HEK293 (cell line): ENCODE data around the gene LOXL4.

Experiments
- CTCF ChIA-PET: fragments of 350-600 bp; formaldehyde crosslinking; extraction: SDS; loops from one replicate; lab custom pipeline; 2021; ENCODE audit warnings: antibody characterized with exemption; lab: Yijun Ruan, JAX
- POLR2A ChIA-PET: fragments of 300-600 bp; formaldehyde crosslinking; extraction: SDS; loops from one replicate; lab custom pipeline; 2020; ENCODE audit warnings: antibody characterized with exemption, inconsistent platforms; lab: Yijun Ruan, JAX
- H3K27ac ChIP-seq: fragments of 200-500 bp; sonication (Bioruptor generic); 2 replicates; pipeline ENCODE4 v1.5.1; 2014; ENCODE audit warnings: low read depth, low read length, control low read depth, inconsistent platforms; ENCODE audit errors: extremely low read depth
- H3K36me3 ChIP-seq, 2 experiments: fragments of 200-500 bp in 1 of 2; sonication (Bioruptor generic) in 1 of 2; 1 replicate in 1 of 2; 2 replicates in 1 of 2; pipeline ENCODE4 v1.5.1; 2014 to 2017; ENCODE audit warnings: inconsistent platforms in 2 of 2, low read length in 2 of 2; ENCODE audit not compliant: control insufficient read depth in 2 of 2, insufficient read depth in 1 of 2
- H3K4me1 ChIP-seq: fragments of 200-500 bp; sonication (Bioruptor generic); 2 replicates; pipeline ENCODE4 v1.5.1; 2014; ENCODE audit warnings: mild to moderate bottlenecking, low read length, inconsistent platforms; ENCODE audit not compliant: control insufficient read depth, insufficient read depth
- H3K4me3 ChIP-seq: 2 replicates; pipeline ENCODE4 v1.5.1; 2011; ENCODE audit warnings: low read depth, mild to moderate bottlenecking, control low read depth, low read length, moderate library complexity
- H3K9me3 ChIP-seq: fragments of 200-500 bp; sonication (Bioruptor generic); 2 replicates; pipeline ENCODE4 v1.5.1; 2014; ENCODE audit warnings: low read depth, low read length, inconsistent platforms; ENCODE audit not compliant: control insufficient read depth, insufficient read depth
- HIC1 ChIP-seq: fragments of 450-650 bp; formaldehyde crosslinking; IDR thresholded peaks from 2 replicates; pipeline ENCODE4 v1.5.1; 2016; ENCODE audit warnings: missing biosample characterization, missing genetic modification characterization
- HOXC10 ChIP-seq: sonication (generic); formaldehyde crosslinking; IDR thresholded peaks from 2 replicates; pipeline ENCODE4 v1.8.1; 2023; ENCODE audit warnings: mild to moderate bottlenecking, missing genetic modification reagents
- KLF1 ChIP-seq: fragments of 450-650 bp; formaldehyde crosslinking; IDR thresholded peaks from 2 replicates; pipeline ENCODE4 v1.5.1; 2016; ENCODE audit warnings: missing biosample characterization, missing genetic modification characterization
- REST ChIP-seq: fragments of 450-650 bp; formaldehyde crosslinking; IDR thresholded peaks from 2 replicates; pipeline ENCODE4 v1.5.1; 2016; ENCODE audit warnings: missing biosample characterization, missing genetic modification characterization
- SP7 ChIP-seq: fragments of 450-650 bp; formaldehyde crosslinking; IDR thresholded peaks from 2 replicates; pipeline ENCODE4 v1.5.1; 2016; ENCODE audit warnings: missing biosample characterization, missing genetic modification characterization
- ZBTB48 ChIP-seq: fragments of 450-650 bp; formaldehyde crosslinking; IDR thresholded peaks from 2 replicates; pipeline ENCODE4 v1.5.1; 2016; ENCODE audit warnings: missing biosample characterization, missing genetic modification characterization
- ZFP37 ChIP-seq: fragments of 450-650 bp; formaldehyde crosslinking; IDR thresholded peaks from 2 replicates; pipeline ENCODE4 v1.5.1; 2016; ENCODE audit warnings: missing biosample characterization, missing genetic modification characterization
- ZNF121 ChIP-seq: fragments of 450-650 bp; formaldehyde crosslinking; IDR thresholded peaks from 2 replicates; pipeline ENCODE4 v1.5.1; 2016; ENCODE audit warnings: missing biosample characterization, missing genetic modification characterization
- ZNF132 ChIP-seq: fragments of 450-650 bp; formaldehyde crosslinking; IDR thresholded peaks from 2 replicates; pipeline ENCODE4 v1.5.1; 2017; ENCODE audit warnings: missing biosample characterization, missing genetic modification characterization, borderline replicate concordance
- ZNF18 ChIP-seq: fragments of 450-650 bp; formaldehyde crosslinking; IDR thresholded peaks from 2 replicates; pipeline ENCODE4 v1.5.1; 2016; ENCODE audit warnings: missing biosample characterization, missing genetic modification characterization
- ZNF433 ChIP-seq: fragments of 450-650 bp; formaldehyde crosslinking; IDR thresholded peaks from 2 replicates; pipeline ENCODE4 v1.5.1; 2016; ENCODE audit warnings: missing biosample characterization, missing genetic modification characterization, low read depth
- ZNF692 ChIP-seq: fragments of 450-650 bp; formaldehyde crosslinking; IDR thresholded peaks from 2 replicates; pipeline ENCODE4 v1.5.1; 2016; ENCODE audit warnings: missing biosample characterization, missing genetic modification characterization
- ZNF777 ChIP-seq: fragments of 450-650 bp; formaldehyde crosslinking; IDR thresholded peaks from 2 replicates; pipeline ENCODE4 v1.5.1; 2017; ENCODE audit warnings: missing biosample characterization, missing genetic modification characterization, borderline replicate concordance
- ZNF791 ChIP-seq: fragments of 450-650 bp; formaldehyde crosslinking; IDR thresholded peaks from 2 replicates; pipeline ENCODE4 v1.5.1; 2016; ENCODE audit warnings: missing biosample characterization, missing genetic modification characterization
- ZSCAN23 ChIP-seq: fragments of 450-650 bp; formaldehyde crosslinking; IDR thresholded peaks from 2 replicates; pipeline ENCODE4 v1.5.1; 2016; ENCODE audit warnings: missing biosample characterization, missing genetic modification characterization
- ZSCAN30 ChIP-seq: fragments of 450-650 bp; IDR thresholded peaks from 2 replicates; pipeline ENCODE4 v1.5.1; 2018; ENCODE audit warnings: missing biosample characterization, mild to moderate bottlenecking, missing genetic modification characterization, moderate library complexity
- ZSCAN4 ChIP-seq: fragments of 450-650 bp; formaldehyde crosslinking; IDR thresholded peaks from 2 replicates; pipeline ENCODE4 v1.5.1; 2017; ENCODE audit warnings: missing biosample characterization, missing genetic modification characterization

LOXL4 gene

GRCh38 chr10:98314532-98315284, 46.7 kb upstream of the LOXL4 start (continued):
- TF ChIP-seq ZNF777 = no peak

GRCh38 chr10:98313598-98313997, 45.6 kb upstream of the LOXL4 start:
- TF ChIP-seq ZNF121 (tag by site-specific recombination) (no peak), SP7 (tag by site-specific recombination) (no peak), REST (tag by site-specific recombination) (peak; percentile 61; the same call in 1 of the 2 replicates), KLF1 (no peak)
- H3K4me1 ChIP-seq = no peaks in the 10 kb centered on the region
- no peaks in the 10 kb centered on the region for H3K9me3 ChIP-seq
- no peak overlapping the region for H3K27ac ChIP-seq
- CTCF ChIA-PET = interaction anchor here (0.6 to 2.6 kb wide), 9 partner anchors 48 to 272 kb away, joined by 3 to 17 read pairs (median 3); no protein-coding TSS in a partner anchor
- POLR2A ChIA-PET = no interaction called here
- no peaks in the 10 kb centered on the region for H3K36me3 ChIP-seq
- no peak overlapping the region for H3K4me3 ChIP-seq

GRCh38 chr10:98312822-98313221, 44.8 kb upstream of the LOXL4 start:
- TF ChIP-seq ZNF433 = no peak
- TF ChIP-seq ZBTB48 (tag by site-specific recombination) = no peak
- TF ChIP-seq ZNF791 (tag by site-specific recombination) = no peak
- no peak for TF ChIP-seq HOXC10 (CRISPR knock-in tag)
- no peak for TF ChIP-seq ZSCAN30
- TF ChIP-seq HIC1 (tag by site-specific recombination) = no peak
- no peak for TF ChIP-seq ZFP37 (tag by site-specific recombination)
- no peak for TF ChIP-seq ZNF692 (tag by site-specific recombination)
- no peak for TF ChIP-seq ZNF18 (tag by site-specific recombination)
- no peak for TF ChIP-seq ZNF132 (tag by site-specific recombination)
- no peak for TF ChIP-seq ZSCAN4 (tag by site-specific recombination)
- TF ChIP-seq ZSCAN23 (tag by site-specific recombination) = no peak
- H3K27ac ChIP-seq = no peak overlapping the region
- no peaks in the 10 kb centered on the region for H3K36me3 ChIP-seq
- no peaks in the 10 kb centered on the region for H3K4me1 ChIP-seq
- CTCF ChIA-PET = interaction anchor here (0.6 to 2.6 kb wide), 7 partner anchors 49 to 328 kb away, joined by 3 to 17 read pairs (median 3); no protein-coding TSS in a partner anchor
- H3K4me3 ChIP-seq = no peak overlapping the region
- no peaks in the 10 kb centered on the region for H3K9me3 ChIP-seq
- POLR2A ChIA-PET = no interaction called here
